Stimulated activated memory B cell treated with anti-CD40 and anti-IgM and Interleukin-4, amounts not matched to agents 10 μg/mL and 1 μg/mL and 100 μg/mL, for 72 hours (primary cell): Measurements from ENCODE around the gene DAB2IP.
"Not testable (repeated sequence)": the region's sequence is repeated elsewhere in the genome, so short reads cannot be mapped to it uniquely, and the experiment has no call there.

ENCODE experiments used
- ATAC-seq: fragments of 150-1000 bp; cut with Tn5 transposase; 2 replicates; pipeline ENCODE4 v1.10.0; 2021
- H3K27ac Mint-ChIP-seq: one replicate; pipeline ENCODE4 v1.8.0; 2022; ENCODE audit warnings: mild to moderate bottlenecking, mixed read lengths
- H3K27me3 Mint-ChIP-seq: one replicate; pipeline ENCODE4 v1.8.0; 2022; ENCODE audit warnings: mixed read lengths
- H3K36me3 Mint-ChIP-seq: one replicate; pipeline ENCODE4 v1.8.0; 2022; ENCODE audit warnings: mixed read lengths
- H3K4me1 Mint-ChIP-seq: one replicate; pipeline ENCODE4 v1.8.0; 2022; ENCODE audit warnings: mixed read lengths
- H3K4me3 Mint-ChIP-seq: one replicate; pipeline ENCODE4 v1.8.0; 2022; ENCODE audit warnings: mild to moderate bottlenecking, moderate library complexity, mixed read lengths
- H3K9me3 Mint-ChIP-seq: one replicate; pipeline ENCODE4 v1.8.0; 2022; ENCODE audit warnings: mixed read lengths

Gene DAB2IP

DNA sequence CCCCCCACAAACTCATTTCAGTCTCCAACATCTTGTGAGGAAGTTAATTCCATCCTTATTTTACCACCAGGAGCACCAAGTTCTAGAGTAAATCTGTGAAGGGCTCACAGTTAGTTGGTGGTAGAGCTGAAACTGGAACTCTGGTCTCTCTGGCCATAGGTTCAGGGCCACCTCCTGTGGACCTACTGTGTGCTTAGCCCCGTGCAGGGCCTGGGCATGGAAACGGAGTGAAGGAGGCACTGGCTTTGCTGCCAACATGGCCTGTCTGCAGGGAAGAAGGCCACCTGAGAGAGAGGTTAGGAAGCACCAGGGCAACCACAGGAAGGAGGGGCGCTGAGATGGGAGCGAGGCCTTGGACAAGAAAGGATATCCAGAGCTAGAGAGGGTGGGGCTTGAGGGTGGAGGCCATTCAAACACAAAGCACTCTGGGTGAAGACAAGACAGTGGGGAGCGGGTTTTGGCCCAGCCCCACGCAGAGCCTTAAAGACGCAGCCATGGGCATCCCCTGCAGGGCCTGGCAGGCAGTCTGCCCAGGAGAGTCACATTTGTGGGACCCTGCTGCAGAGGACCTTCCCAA lies 16.0 kb upstream of the DAB2IP start:
- H3K36me3 Mint-ChIP-seq = no peaks in the 10 kb centered on the region
- peaks cover 12% of the 10 kb centered on the region for H3K4me1 Mint-ChIP-seq
- no peak overlapping the region for H3K4me3 Mint-ChIP-seq
- H3K9me3 Mint-ChIP-seq = no peaks in the 10 kb centered on the region
- no peak for ATAC-seq
- H3K27me3 Mint-ChIP-seq = peaks cover 62% of the 10 kb centered on the region
- no peak overlapping the region for H3K27ac Mint-ChIP-seq

- H3K4me1 Mint-ChIP-seq = peaks cover 12% of the 10 kb centered on the region
- peaks cover 55% of the 10 kb centered on the region for H3K27me3 Mint-ChIP-seq
- no peaks in the 10 kb centered on the region for H3K36me3 Mint-ChIP-seq
- H3K27ac Mint-ChIP-seq = no peak overlapping the region
- no peaks in the 10 kb centered on the region for H3K9me3 Mint-ChIP-seq
- no peak overlapping the region for H3K4me3 Mint-ChIP-seq
- no peak for ATAC-seq
Measured at GRCh38 chr9:121636341-121636865, 15.0 kb upstream of the DAB2IP start.

- ATAC-seq = no peak
- Mint-ChIP-seq H3K27me3 (peaks cover 60% of the 10 kb centered on the region), H3K27ac (no peak overlapping the region), H3K36me3 (no peaks in the 10 kb centered on the region), H3K4me1 (peaks cover 12% of the 10 kb centered on the region), H3K4me3 (no peak overlapping the region), H3K9me3 (no peaks in the 10 kb centered on the region)
Measured at GRCh38 chr9:121636978-121637712, 14.3 kb upstream of the DAB2IP start.

DNA sequence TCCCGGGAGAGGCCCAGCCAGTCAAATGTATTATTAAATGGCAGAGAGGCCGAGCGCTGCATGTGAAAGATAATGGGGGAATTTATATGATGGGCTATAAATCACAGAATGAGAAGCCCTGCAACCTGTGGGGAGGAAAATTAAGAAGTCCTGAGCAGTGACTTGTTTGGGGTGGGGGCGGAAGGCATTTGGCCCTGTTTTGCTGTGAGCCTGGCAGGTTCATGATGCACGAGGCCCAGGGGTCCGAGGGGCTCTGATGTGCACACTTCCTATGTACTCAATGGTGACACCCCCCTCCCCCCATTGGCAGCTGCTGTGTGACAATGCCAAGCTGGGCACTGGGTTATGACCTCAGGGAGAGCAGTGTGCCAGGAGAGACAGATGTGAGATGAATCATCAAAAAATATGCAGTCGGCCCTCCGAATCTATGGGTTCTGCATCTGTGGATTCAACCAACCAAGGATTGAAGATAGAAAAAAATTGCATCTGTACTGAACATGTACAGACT lies 13.7 kb upstream of the DAB2IP start:
- no peak overlapping the region for H3K4me3 Mint-ChIP-seq
- no peaks in the 10 kb centered on the region for H3K9me3 Mint-ChIP-seq
- peaks cover 65% of the 10 kb centered on the region for H3K27me3 Mint-ChIP-seq
- no peak for ATAC-seq
- H3K36me3 Mint-ChIP-seq = no peaks in the 10 kb centered on the region
- no peak overlapping the region for H3K27ac Mint-ChIP-seq
- peaks cover 12% of the 10 kb centered on the region for H3K4me1 Mint-ChIP-seq

DNA sequence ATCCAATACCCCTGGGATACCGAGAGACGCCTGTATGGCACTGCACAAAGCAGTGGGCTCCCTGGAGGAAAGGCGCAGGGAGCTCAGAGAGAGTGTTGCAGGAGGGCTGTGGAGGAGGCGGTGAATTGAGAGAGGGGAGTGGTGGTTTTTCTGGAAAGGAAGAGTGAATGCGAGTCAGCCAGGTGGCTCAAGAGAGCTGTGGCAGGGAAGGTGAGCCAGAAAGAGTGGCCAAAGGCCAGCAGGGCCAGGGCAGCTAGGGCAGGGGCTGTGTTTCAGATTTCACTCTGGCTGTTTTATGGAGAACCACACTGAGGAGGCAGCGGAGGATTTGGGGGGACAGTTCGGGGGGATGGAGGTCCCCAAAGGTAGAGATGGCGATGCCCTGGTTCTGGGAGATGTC lies 13.0 kb upstream of the DAB2IP start:
- Mint-ChIP-seq H3K36me3 (no peaks in the 10 kb centered on the region), H3K4me1 (peaks cover 12% of the 10 kb centered on the region), H3K27me3 (peaks cover 65% of the 10 kb centered on the region), H3K4me3 (no peak overlapping the region), H3K27ac (no peak overlapping the region), H3K9me3 (no peaks in the 10 kb centered on the region)
- ATAC-seq = no peak

DNA sequence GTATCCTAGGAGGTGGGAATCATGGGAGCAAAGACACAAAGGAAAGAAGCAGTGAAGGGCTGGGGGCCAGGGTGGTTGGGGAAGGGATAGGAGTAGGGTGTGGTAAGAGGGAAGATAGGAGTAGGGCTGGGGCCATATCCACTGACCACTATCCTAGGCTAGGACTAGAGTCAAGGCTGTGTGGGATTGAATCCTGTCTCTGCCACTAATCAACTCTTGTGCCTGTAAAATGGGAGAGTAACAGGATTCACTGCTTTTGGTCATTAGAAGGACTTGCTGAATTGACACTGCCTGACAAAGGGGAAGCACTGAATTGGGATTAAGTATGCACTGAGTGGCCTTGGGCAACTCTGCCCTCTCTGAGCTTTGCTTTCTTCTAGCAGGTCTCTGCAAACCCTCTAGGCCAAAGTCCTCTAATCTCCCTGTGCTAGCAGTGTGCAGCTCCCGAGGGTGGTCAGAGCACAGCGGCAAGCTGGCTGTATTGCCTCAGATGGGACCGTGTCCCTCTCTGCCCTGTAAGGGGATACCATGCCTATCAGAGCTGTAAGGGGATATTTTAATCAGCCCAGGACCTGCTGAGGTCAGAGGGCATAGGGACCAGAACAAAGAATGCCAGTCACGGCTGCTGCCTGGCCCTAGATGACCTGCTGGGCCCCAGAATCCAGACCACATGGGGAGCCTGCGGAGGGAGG lies 12.4 kb upstream of the DAB2IP start:
- no peaks in the 10 kb centered on the region for H3K9me3 Mint-ChIP-seq
- H3K27me3 Mint-ChIP-seq = peaks cover 69% of the 10 kb centered on the region
- H3K27ac Mint-ChIP-seq = no peak overlapping the region
- peaks cover 12% of the 10 kb centered on the region for H3K4me1 Mint-ChIP-seq
- no peak overlapping the region for H3K4me3 Mint-ChIP-seq
- no peak for ATAC-seq
- H3K36me3 Mint-ChIP-seq = no peaks in the 10 kb centered on the region

GRCh38 chr9:121639619-121640018 lies 11.8 kb upstream of the DAB2IP start:
- H3K36me3 Mint-ChIP-seq = no peaks in the 10 kb centered on the region
- peaks cover 6% of the 10 kb centered on the region for H3K4me1 Mint-ChIP-seq
- H3K27ac Mint-ChIP-seq = no peak overlapping the region
- no peaks in the 10 kb centered on the region for H3K9me3 Mint-ChIP-seq
- peaks cover 69% of the 10 kb centered on the region for H3K27me3 Mint-ChIP-seq
- ATAC-seq = no peak
- no peak overlapping the region for H3K4me3 Mint-ChIP-seq

DNA sequence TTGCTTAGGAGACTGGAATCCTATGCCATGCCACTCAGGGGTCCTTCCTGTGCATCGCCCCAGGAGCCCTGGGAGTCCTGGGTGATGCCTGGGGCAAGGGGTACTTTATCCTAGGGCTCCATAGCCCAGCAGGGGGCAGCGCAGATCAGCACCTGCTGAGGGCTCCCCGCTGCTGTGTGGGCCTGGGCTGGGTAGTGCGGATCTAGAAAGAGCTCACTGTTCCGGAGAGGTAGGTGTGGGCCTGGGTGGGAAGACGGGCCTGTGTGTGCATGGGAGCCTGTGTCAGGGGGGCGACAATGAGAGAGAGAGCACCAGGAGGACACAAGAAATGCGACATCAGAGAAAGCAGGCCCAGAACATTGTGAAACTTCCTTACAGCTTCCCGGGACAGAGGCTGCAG lies 11.4 kb upstream of the DAB2IP start:
- ATAC-seq = no peak
- Mint-ChIP-seq H3K4me1 (peaks cover 4% of the 10 kb centered on the region), H3K4me3 (no peak overlapping the region), H3K9me3 (no peaks in the 10 kb centered on the region), H3K27me3 (peaks cover 69% of the 10 kb centered on the region), H3K36me3 (no peaks in the 10 kb centered on the region), H3K27ac (no peak overlapping the region)

- H3K4me3 Mint-ChIP-seq = no peak overlapping the region
- no peak for ATAC-seq
Measured at GRCh38 chr9:121640491-121641223, 10.8 kb upstream of the DAB2IP start.

DNA sequence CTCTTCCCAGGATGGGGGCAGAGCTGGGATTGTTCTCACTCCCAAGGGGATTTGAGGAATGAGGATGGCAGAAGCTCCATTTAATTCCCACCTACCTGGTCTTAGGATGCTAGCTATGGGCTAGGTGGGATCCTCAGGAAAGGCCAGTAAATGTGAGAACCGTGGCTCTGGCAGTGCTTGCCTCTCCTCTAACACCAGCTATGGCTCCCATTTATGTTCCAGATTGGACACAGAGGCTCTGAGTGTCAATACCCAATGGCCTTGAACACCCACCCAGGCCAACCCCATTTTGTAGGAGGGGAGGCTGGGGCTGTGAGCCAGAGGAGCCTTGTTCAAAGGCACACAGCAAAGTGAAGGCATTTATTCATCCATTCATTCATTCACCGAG lies 10.2 kb upstream of the DAB2IP start:
- ATAC-seq = no peak
- Mint-ChIP-seq H3K27ac (no peak overlapping the region), H3K4me3 (no peak overlapping the region), H3K27me3 (peaks cover 66% of the 10 kb centered on the region), H3K36me3 (no peaks in the 10 kb centered on the region), H3K4me1 (peaks cover 12% of the 10 kb centered on the region), H3K9me3 (no peaks in the 10 kb centered on the region)

More at GRCh38 chr9:121640491-121641223, 10.8 kb upstream of the DAB2IP start:
- Mint-ChIP-seq H3K9me3 (no peaks in the 10 kb centered on the region), H3K27ac (no peak overlapping the region), H3K27me3 (peaks cover 69% of the 10 kb centered on the region), H3K36me3 (no peaks in the 10 kb centered on the region), H3K4me1 (peaks cover 8% of the 10 kb centered on the region)

DNA sequence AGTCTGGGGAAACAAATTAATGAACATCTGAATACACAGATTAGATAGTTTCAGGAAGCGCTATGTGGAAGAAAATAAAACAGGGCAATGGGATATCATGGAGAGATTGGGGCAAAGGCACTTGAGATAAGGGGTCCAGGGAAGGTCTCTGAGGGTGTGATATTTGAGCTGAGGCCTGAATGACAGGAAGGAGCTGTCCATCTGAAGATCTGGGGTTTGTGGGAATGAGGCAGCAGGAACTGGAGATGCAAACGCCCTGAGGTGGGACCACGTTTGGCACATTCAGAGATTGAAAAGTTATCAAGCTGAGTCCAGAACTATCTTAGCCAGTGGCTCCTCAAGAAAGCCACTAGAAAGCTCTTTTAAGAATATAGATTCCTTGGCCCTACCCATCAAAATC lies 8.7 kb upstream of the DAB2IP start:
- no peak overlapping the region for H3K27ac Mint-ChIP-seq
- H3K9me3 Mint-ChIP-seq = no peaks in the 10 kb centered on the region
- H3K4me3 Mint-ChIP-seq = no peak overlapping the region
- H3K27me3 Mint-ChIP-seq = peaks cover 56% of the 10 kb centered on the region
- ATAC-seq = no peak
- no peaks in the 10 kb centered on the region for H3K36me3 Mint-ChIP-seq
- H3K4me1 Mint-ChIP-seq = peaks cover 12% of the 10 kb centered on the region

GRCh38 chr9:121643473-121643872 lies 8.0 kb upstream of the DAB2IP start:
- no peaks in the 10 kb centered on the region for H3K36me3 Mint-ChIP-seq
- peaks cover 12% of the 10 kb centered on the region for H3K4me1 Mint-ChIP-seq
- H3K9me3 Mint-ChIP-seq = no peaks in the 10 kb centered on the region
- no peak overlapping the region for H3K27ac Mint-ChIP-seq
- no peak for ATAC-seq
- H3K27me3 Mint-ChIP-seq = peaks cover 53% of the 10 kb centered on the region
- no peak overlapping the region for H3K4me3 Mint-ChIP-seq

- not testable (repeated sequence) for H3K9me3 Mint-ChIP-seq, H3K27ac Mint-ChIP-seq, ATAC-seq, H3K4me3 Mint-ChIP-seq, H3K36me3 Mint-ChIP-seq
- Mint-ChIP-seq H3K27me3 (peaks cover 56% of the 10 kb centered on the region), H3K4me1 (peaks cover 12% of the 10 kb centered on the region)
Measured at GRCh38 chr9:121644040-121644439, 7.4 kb upstream of the DAB2IP start.

DNA sequence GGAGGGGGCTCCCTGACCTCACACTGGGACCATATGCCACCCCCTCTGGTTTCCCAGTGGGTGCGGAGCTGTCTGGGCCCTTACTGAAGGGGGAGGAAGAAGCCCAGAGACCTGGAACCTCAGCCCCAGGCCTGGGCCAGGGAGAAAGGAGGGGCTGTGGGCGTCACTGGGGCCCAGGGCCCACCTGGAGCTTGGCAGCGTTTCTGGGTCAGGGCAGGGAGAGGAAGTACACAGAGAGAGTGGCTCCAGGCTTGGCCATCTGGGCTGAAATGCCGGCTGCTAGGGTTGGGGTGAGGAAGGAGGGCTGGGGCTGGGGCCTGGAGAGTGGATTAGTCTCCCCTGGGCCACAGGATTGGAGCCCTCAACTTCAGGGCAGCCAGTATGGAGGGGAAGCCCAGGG lies 6.4 kb upstream of the DAB2IP start:
- no peak overlapping the region for H3K27ac Mint-ChIP-seq

More for the DNA sequence above, 6.4 kb upstream of the DAB2IP start:
- Mint-ChIP-seq H3K4me3 (no peak overlapping the region), H3K36me3 (no peaks in the 10 kb centered on the region), H3K27me3 (peaks cover 61% of the 10 kb centered on the region), H3K9me3 (no peaks in the 10 kb centered on the region), H3K4me1 (peaks cover 12% of the 10 kb centered on the region)
- ATAC-seq = peak; percentile 7
